Measurements from ENCODE around the gene FAM171A2. TPM values are rescaled to one million over a fixed set of nuclear protein-coding genes. Genes with fewer than 3 reads are reported as not detected.
"Not testable (repeated sequence)": the region's sequence is repeated elsewhere in the genome, so short reads cannot be mapped to it uniquely, and the experiment has no call there.

Gene FAM171A2
- total RNA-seq, 1 experiment from 2014 or later, result 1.2 TPM

DNA sequence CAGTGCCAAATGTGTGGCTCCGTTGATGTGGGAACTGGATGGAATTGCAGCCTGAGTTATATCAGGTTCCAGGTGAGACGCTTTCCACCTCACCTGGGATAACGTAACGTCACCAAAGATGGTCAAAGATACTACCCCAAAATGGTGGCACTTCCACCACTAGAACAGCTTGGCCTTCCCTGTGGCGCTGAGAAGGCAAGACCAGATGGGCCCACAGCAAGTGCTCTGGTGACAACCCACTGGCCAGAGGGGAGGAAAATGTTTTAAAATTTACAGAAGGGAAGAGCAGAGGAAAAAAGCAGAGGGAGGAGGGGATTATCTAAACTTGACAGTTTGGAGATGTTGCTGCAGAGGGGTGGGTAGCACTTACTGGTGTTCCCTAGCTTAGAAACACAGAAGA lies 33.3 kb upstream of the FAM171A2 start:
- Histone ChIP-seq H2AFZ (ENCODE audit: low read length) (no peak overlapping the region), H3K9me3 (ENCODE audit: low read length) (no peaks in the 10 kb centered on the region), H3K27ac (ENCODE audit: low read length) (no peak overlapping the region), H4K20me1 (ENCODE audit: insufficient read depth, low read depth, low read length) (no peaks in the 10 kb centered on the region), H3K36me3 (ENCODE audit: insufficient read depth, low read length) (peaks cover 12% of the 10 kb centered on the region; the same call in 1 of the 2 replicates), H3K4me1 (ENCODE audit: low read length) (no peaks in the 10 kb centered on the region), H3K9me2 (replicated peaks; ENCODE audit: insufficient read depth, low read length) (no peaks in the 10 kb centered on the region), H3K4me2 (ENCODE audit: low read depth, low read length, poor library complexity, severe bottlenecking) (no peak overlapping the region), H3K9ac (ENCODE audit: low read length) (no peak overlapping the region), H3K79me2 (ENCODE audit: low read length) (no peaks in the 10 kb centered on the region), H3K27me3 (ENCODE audit: low read length) (no peaks in the 10 kb centered on the region), H3K4me3 (ENCODE audit: low read length) (no peak overlapping the region)
- DNase-seq, result no peak

DNA sequence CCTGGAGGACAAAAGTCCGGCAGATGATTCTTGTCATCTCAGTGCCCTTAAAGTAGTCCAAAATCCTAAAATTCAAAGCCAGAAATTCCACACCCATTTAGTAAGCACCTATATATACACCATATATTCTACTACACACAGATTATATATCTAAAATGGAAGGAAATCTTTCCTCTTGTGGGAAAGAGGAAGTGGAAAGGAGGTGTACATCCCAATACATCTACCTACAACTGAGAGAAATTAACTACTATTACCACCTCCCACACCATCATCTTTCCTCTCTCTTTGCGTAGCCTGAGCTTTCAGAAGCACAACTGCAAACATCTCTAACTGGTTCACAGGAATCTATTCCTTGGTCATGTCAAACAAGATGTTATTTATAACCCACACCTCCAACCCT lies 31.2 kb upstream of the FAM171A2 start:
- H4K20me1 ChIP-seq (ENCODE audit: insufficient read depth, low read depth, low read length), result no peaks in the 10 kb centered on the region
- peaks cover 9% of the 10 kb centered on the region; the same call in 1 of the 2 replicates for H3K36me3 ChIP-seq (ENCODE audit: insufficient read depth, low read length)
- no peaks in the 10 kb centered on the region for H3K9me2 ChIP-seq (replicated peaks; ENCODE audit: insufficient read depth, low read length)
- H3K27me3 ChIP-seq (ENCODE audit: low read length), result no peaks in the 10 kb centered on the region
- no peak overlapping the region for H3K4me2 ChIP-seq (ENCODE audit: low read depth, low read length, poor library complexity, severe bottlenecking)
- no peaks in the 10 kb centered on the region for H3K79me2 ChIP-seq (ENCODE audit: low read length)
- no peak overlapping the region for H3K4me3 ChIP-seq (ENCODE audit: low read length)
- no peaks in the 10 kb centered on the region for H3K4me1 ChIP-seq (ENCODE audit: low read length)
- no peak overlapping the region for H3K9ac ChIP-seq (ENCODE audit: low read length)
- no peak overlapping the region for H3K27ac ChIP-seq (ENCODE audit: low read length)
- H3K9me3 ChIP-seq (ENCODE audit: low read length), result no peaks in the 10 kb centered on the region
- DNase-seq, result no peak
- H2AFZ ChIP-seq (ENCODE audit: low read length), result no peak overlapping the region

DNA sequence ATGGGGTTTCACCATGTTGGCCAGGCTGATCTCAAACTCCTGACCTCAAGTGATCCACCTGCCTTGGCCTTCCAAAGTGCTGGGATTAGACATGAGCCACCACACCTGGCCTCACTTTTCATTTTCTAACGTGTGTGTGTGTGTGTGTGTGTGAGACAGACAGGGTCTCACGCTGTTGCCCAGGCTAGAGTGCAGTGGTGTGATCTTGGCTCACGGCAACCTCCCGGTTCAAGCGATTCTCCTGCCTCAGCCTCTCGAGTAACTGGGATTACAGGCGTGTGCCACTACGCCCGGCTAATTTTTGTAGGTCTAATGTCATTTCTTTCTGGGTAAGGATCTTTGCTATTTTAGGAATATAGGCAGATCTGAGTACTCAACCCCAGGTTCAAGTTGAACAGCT lies 30.5 kb upstream of the FAM171A2 start:
- not testable (repeated sequence) for H3K4me1 ChIP-seq (ENCODE audit: low read length); H3K27ac ChIP-seq (ENCODE audit: low read length); H3K9me3 ChIP-seq (ENCODE audit: low read length); H3K9ac ChIP-seq (ENCODE audit: low read length); H3K27me3 ChIP-seq (ENCODE audit: low read length); H2AFZ ChIP-seq (ENCODE audit: low read length); H3K36me3 ChIP-seq (ENCODE audit: insufficient read depth, low read length); H4K20me1 ChIP-seq (ENCODE audit: insufficient read depth, low read depth, low read length); H3K79me2 ChIP-seq (ENCODE audit: low read length); H3K9me2 ChIP-seq (replicated peaks; ENCODE audit: insufficient read depth, low read length); H3K4me2 ChIP-seq (ENCODE audit: low read depth, low read length, poor library complexity, severe bottlenecking); H3K4me3 ChIP-seq (ENCODE audit: low read length); DNase-seq

DNA sequence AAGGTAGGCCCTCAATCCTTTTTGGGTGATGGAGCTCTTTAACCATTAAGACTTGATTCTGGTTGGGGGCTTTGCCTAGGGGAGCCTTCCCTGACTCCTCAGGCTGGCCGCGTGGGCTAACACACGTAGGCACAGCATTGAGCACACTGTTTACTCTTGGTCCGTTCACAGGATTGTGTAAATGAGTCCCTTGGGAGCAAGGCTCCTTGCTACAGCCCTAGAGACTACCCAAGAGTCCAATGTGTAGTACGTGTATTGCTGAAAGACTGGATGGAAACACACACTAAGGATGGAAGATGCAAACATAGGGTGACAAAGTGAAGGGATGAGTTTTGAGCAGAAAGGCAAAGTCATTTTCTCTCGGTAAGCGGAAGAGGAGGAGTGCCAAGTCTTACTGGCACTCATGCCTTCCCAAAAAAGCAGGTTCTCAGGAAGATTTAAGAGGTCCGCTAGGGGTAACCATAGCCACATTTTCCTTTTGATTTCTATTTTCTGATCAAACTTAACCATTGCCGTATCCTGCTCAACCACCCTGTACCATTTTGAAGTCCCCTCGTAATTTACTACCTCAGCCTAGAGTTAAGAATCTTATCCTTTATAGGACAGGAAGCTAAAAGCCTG lies 26.7 kb upstream of the FAM171A2 start:
- no peak overlapping the region for H3K4me2 ChIP-seq (ENCODE audit: low read depth, low read length, poor library complexity, severe bottlenecking)
- no peaks in the 10 kb centered on the region for H4K20me1 ChIP-seq (ENCODE audit: insufficient read depth, low read depth, low read length)
- no peaks in the 10 kb centered on the region for H3K9me3 ChIP-seq (ENCODE audit: low read length)
- no peak for DNase-seq
- no peak overlapping the region for H3K27ac ChIP-seq (ENCODE audit: low read length)
- no peak overlapping the region for H3K9ac ChIP-seq (ENCODE audit: low read length)
- H3K27me3 ChIP-seq (ENCODE audit: low read length), result no peaks in the 10 kb centered on the region
- peaks cover 8% of the 10 kb centered on the region for H3K4me1 ChIP-seq (ENCODE audit: low read length)
- H3K9me2 ChIP-seq (replicated peaks; ENCODE audit: insufficient read depth, low read length), result no peaks in the 10 kb centered on the region
- H3K4me3 ChIP-seq (ENCODE audit: low read length), result no peak overlapping the region
- no peaks in the 10 kb centered on the region for H3K36me3 ChIP-seq (ENCODE audit: insufficient read depth, low read length)
- no peak overlapping the region for H2AFZ ChIP-seq (ENCODE audit: low read length)
- H3K79me2 ChIP-seq (ENCODE audit: low read length), result no peaks in the 10 kb centered on the region

DNA sequence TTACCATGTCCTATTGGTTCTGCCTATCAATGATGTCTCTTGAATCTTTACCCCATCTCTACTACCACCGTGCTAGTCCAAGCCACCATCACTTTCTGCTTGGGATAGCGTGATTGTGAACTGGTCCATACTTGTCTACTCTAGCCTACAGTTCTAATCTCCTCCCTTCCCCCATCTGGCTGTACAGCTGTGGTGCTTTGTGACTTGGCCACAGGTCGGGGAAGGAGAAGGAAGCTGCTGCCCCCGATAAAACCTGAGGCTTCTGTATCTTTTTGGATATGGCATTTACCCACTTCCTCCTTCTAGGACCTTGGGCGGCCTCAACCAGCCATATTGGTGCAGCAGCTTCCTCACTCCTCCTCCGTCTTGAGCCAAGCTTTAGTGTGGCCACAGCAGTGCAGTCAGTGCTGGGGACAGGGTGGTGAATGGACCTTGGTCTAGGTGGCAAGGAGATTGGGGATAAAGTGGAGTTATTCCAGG lies 26.1 kb upstream of the FAM171A2 start:
- H3K9me3 ChIP-seq (ENCODE audit: low read length), result no peaks in the 10 kb centered on the region
- H2AFZ ChIP-seq (ENCODE audit: low read length), result no peak overlapping the region
- H3K27ac ChIP-seq (ENCODE audit: low read length), result no peak overlapping the region
- no peaks in the 10 kb centered on the region for H3K79me2 ChIP-seq (ENCODE audit: low read length)
- H4K20me1 ChIP-seq (ENCODE audit: insufficient read depth, low read depth, low read length), result no peaks in the 10 kb centered on the region
- H3K4me3 ChIP-seq (ENCODE audit: low read length), result no peak overlapping the region
- H3K9ac ChIP-seq (ENCODE audit: low read length), result no peak overlapping the region
- no peak overlapping the region for H3K4me2 ChIP-seq (ENCODE audit: low read depth, low read length, poor library complexity, severe bottlenecking)
- DNase-seq, result no peak
- no peaks in the 10 kb centered on the region for H3K36me3 ChIP-seq (ENCODE audit: insufficient read depth, low read length)
- H3K27me3 ChIP-seq (ENCODE audit: low read length), result no peaks in the 10 kb centered on the region
- H3K4me1 ChIP-seq (ENCODE audit: low read length), result peaks cover 12% of the 10 kb centered on the region
- H3K9me2 ChIP-seq (replicated peaks; ENCODE audit: insufficient read depth, low read length), result no peaks in the 10 kb centered on the region

DNA sequence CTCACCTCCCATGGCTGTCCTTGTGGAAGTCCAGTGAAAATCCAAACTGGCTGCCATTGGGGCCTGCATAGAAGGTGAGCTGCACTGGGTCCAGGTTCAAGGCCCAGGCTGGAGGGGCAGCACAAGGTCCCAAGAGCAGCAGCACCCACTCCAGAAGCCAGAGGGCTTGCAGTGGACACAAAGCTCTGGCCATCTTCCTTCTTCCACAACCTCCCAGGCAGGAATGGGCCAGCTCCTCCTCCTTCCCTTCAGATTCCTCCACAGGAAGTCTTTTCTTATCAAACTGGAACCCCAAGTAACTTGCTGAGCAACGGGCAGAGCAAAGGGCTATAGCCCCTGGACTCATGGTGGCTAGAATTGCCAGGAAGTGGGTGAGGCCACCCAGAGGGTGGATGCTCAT lies 25.6 kb upstream of the FAM171A2 start, which contains the start of gene ITGA2B:
Gene ITGA2B (minus strand): TSS at position 369 of the 400 bp plus-strand sequence. CDS start 176 bp downstream, at position 193.
- no peaks in the 10 kb centered on the region for H3K9me3 ChIP-seq (ENCODE audit: low read length)
- H3K79me2 ChIP-seq (ENCODE audit: low read length), result no peaks in the 10 kb centered on the region
- no peak within 1 kb of the TSS for H3K4me2 ChIP-seq (ENCODE audit: low read depth, low read length, poor library complexity, severe bottlenecking)
- H3K4me1 ChIP-seq (ENCODE audit: low read length), result peaks cover 12% of the 10 kb centered on the region
- no peak within 1 kb of the TSS for H3K27ac ChIP-seq (ENCODE audit: low read length)
- no peak for DNase-seq
- H3K9ac ChIP-seq (ENCODE audit: low read length), result no peak within 1 kb of the TSS
- H2AFZ ChIP-seq (ENCODE audit: low read length), result no peak within 1 kb of the TSS
- no peaks in the 10 kb centered on the region for H3K36me3 ChIP-seq (ENCODE audit: insufficient read depth, low read length)
- H4K20me1 ChIP-seq (ENCODE audit: insufficient read depth, low read depth, low read length), result no peaks in the 10 kb centered on the region
- no peaks in the 10 kb centered on the region for H3K9me2 ChIP-seq (replicated peaks; ENCODE audit: insufficient read depth, low read length)
- no peaks in the 10 kb centered on the region for H3K27me3 ChIP-seq (ENCODE audit: low read length)
- no peak within 1 kb of the TSS for H3K4me3 ChIP-seq (ENCODE audit: low read length)

DNA sequence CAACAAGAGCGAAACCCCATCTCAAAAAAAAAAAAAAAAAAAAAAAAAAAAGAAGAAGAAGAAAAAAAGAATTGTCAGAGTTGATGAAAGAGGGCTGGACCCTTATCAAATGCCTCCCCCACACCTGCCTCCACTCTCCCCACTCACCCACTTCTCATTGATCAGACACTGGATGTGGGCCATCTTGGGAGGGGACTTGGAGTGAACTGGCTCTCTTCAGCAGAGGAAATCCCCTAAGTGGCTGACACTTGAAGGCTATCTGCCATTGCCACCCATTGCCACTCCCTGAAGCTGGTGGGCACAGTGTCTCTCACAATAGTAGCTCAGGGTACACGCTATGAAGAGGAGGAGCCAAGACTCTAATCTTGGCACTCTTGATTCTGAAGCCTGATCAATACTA lies 24.2 kb upstream of the FAM171A2 start:
- Histone ChIP-seq H3K27me3 (ENCODE audit: low read length) (no peaks in the 10 kb centered on the region), H3K9me3 (ENCODE audit: low read length) (no peaks in the 10 kb centered on the region), H3K36me3 (ENCODE audit: insufficient read depth, low read length) (no peaks in the 10 kb centered on the region), H3K9me2 (replicated peaks; ENCODE audit: insufficient read depth, low read length) (no peaks in the 10 kb centered on the region), H4K20me1 (ENCODE audit: insufficient read depth, low read depth, low read length) (no peaks in the 10 kb centered on the region), H3K27ac (ENCODE audit: low read length) (no peak overlapping the region), H3K4me1 (ENCODE audit: low read length) (peaks cover 12% of the 10 kb centered on the region), H3K4me3 (ENCODE audit: low read length) (no peak overlapping the region), H3K4me2 (ENCODE audit: low read depth, low read length, poor library complexity, severe bottlenecking) (no peak overlapping the region), H3K79me2 (ENCODE audit: low read length) (no peaks in the 10 kb centered on the region), H2AFZ (ENCODE audit: low read length) (no peak overlapping the region), H3K9ac (ENCODE audit: low read length) (no peak overlapping the region)
- no peak for DNase-seq

DNA sequence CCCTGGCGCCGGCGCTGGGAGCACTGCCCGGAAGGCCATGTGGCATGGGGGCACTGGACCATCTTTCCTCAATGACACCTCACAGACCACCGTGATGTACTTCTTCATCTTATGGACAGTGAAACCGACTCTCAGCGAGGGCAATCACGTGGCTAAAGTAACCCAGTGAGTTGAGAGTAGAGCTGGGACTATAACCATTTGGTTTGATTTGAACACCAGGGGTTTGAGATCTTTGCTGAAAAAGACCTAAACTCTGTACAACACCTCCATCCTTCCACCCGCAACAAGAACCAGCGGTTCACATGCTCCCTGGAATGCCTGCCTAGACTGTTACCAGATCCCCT lies 22.5 kb upstream of the FAM171A2 start:
- H3K79me2 ChIP-seq (ENCODE audit: low read length), result no peaks in the 10 kb centered on the region
- peak overlapping the region; percentile 68; the same call in 1 of the 2 replicates for H3K9ac ChIP-seq (ENCODE audit: low read length)
- peak overlapping the region; percentile 79 for H3K4me2 ChIP-seq (ENCODE audit: low read depth, low read length, poor library complexity, severe bottlenecking)
- H3K36me3 ChIP-seq (ENCODE audit: insufficient read depth, low read length), result no peaks in the 10 kb centered on the region
- DNase-seq, result no peak
- H3K9me3 ChIP-seq (ENCODE audit: low read length), result no peaks in the 10 kb centered on the region
- H3K27me3 ChIP-seq (ENCODE audit: low read length), result no peaks in the 10 kb centered on the region
- H3K4me1 ChIP-seq (ENCODE audit: low read length), result peaks cover 12% of the 10 kb centered on the region
- H3K9me2 ChIP-seq (replicated peaks; ENCODE audit: insufficient read depth, low read length), result no peaks in the 10 kb centered on the region
- no peaks in the 10 kb centered on the region for H4K20me1 ChIP-seq (ENCODE audit: insufficient read depth, low read depth, low read length)
- no peak overlapping the region for H2AFZ ChIP-seq (ENCODE audit: low read length)
- peak overlapping the region; percentile 64; the same call in 1 of the 2 replicates for H3K4me3 ChIP-seq (ENCODE audit: low read length)
- H3K27ac ChIP-seq (ENCODE audit: low read length), result no peak overlapping the region

Data from Karpas-422 (cell line).